Medulla oblongata (tissue), 1 donor: ENCODE measurements around the gene HDAC4.
A peak's percentile ranks its signal among the peaks of the same experiment; 100 is the strongest.
"Not testable (repeated sequence)": the region's sequence is repeated elsewhere in the genome, so short reads cannot be mapped to it uniquely, and the experiment has no call there.

ENCODE experiments used
- DNase-seq: peaks from one replicate; pipeline ENCODE4 v3.0.0-alpha.2; 2015; ENCODE audit errors: extremely low spot score

The HDAC4 gene

DNA sequence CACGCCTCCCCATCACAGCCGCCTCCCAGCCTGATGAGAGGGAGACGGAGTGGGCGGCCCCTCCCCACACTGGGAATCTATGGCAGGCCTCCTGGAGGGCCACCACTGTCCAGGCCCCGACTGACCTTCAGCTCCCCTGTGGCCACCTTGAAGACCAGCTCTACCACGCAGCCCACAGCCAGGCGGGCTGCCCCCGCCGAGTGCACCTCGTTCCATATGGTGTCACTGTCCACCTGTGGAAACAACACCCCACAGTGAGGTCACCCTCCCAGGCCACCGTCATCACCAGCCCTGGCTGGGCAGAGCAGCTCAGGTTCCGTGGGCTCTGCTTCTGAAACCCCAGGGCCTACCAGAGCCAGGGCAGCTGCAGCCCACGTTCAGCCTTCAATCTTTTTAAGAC is 310.9 kb downstream of the HDAC4 start:
- DNase-seq = no peak

DNA sequence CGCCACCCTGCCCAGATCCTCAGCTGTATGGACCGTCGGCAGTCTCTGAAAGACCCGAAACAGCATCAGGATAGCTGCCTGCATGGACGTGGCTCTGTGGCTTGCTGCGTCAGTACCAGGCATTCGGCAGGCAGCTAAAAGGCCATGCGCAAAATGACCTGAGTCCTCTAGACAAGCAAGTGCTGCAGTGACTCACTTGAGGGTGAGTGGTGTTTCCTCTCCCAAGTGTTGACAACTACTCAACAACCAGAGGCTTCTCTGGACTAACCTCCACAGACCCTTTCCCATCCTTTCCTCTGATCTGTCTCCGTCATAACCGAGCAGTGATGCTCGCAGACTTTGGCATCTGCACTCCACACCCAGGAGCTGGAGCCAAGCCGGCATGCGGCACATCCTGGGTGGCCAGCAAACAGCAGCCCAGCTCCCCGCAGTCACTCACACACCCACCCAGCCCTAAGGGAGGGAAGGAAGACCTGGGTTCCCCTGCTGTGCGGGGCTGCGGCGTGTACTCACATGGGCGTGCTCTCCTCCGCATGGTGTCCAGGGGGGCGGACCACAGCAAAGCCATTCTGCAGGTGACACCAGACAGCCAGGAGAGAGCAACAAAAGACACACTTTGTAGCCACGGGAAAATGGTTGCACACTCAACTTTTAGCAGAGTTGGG is 313.6 kb downstream of the HDAC4 start:
- DNase-seq = no peak

- DNase-seq = no peak
Measured at GRCh38 chr2:239086325-239087020, 314.3 kb downstream of the HDAC4 start.

- peak; percentile 75 for DNase-seq
Measured at GRCh38 chr2:239085201-239085992, 315.4 kb downstream of the HDAC4 start.

- DNase-seq = no peak
Measured at GRCh38 chr2:239084007-239084406, 316.8 kb downstream of the HDAC4 start.

GRCh38 chr2:239082425-239082824 is 318.4 kb downstream of the HDAC4 start:
- DNase-seq = no peak

DNA sequence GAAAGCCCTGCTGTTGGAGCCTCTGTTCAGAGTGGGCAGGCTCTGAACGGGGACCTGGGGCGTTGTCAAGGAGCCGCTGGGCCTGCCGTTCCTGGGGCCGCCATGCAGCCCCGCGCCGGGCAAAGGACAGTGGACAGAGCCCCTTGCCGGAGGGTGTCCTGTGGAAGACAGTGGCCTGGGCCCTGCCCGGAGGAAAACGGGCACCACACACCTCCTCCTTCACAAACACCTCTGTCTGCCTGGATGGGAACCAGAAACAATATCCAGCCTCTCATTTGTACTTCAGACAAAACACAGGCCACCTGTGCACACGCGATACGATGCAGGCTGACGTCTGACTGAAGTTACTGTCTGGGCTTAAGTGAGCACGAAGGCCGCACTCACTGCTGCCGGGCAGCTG is 319.2 kb downstream of the HDAC4 start:
- DNase-seq = no peak

DNA sequence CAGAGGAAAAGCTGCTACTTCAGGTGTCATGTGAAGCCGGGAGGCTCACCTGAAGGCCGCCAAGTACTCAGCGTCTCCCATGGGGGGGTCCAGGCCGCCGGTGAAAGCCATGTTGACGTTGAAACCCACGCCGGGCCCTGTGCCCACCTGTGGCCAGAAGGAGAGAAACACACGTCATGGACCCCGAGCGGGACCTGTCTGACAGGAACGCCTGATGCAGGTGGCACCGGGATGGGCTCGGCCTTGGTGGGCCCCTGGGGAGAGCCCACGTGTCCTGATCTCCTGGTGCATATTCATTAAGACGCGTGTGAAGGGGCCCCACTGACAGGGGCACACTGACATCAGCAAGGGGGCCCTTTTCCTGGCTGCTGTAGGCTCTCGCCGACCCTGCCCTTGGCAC is 319.8 kb downstream of the HDAC4 start:
- no peak for DNase-seq

DNA sequence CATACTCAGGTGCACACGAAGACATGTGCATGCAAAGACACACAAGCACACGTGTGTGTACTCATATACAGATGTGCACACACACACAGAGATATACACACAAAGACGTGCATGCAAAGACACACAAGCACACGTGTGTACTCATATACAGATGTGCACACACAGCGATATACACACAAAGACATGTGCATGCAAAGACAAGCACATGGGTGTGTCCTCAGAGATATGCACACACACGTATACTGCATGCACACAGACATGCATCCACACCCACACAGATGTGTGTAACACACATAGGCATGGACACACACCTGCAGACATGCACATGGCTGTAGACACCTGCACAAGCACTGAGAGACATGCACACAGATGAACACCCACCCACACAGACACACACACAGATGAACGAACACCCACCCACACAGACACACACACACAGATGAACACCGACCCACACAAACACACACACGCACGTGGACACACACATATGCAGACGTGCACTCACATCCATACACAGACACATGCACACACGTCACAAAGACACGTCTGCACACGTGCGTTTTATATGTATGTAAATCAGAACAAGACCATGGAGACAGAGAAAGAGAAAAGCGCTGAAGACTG is 321.0 kb downstream of the HDAC4 start:
- DNase-seq = no peak

- DNase-seq = no peak
Measured at GRCh38 chr2:239078128-239078924, 322.5 kb downstream of the HDAC4 start.

GRCh38 chr2:239077260-239077659 is 323.6 kb downstream of the HDAC4 start:
- DNase-seq = no peak

GRCh38 chr2:239075918-239076758 is 324.7 kb downstream of the HDAC4 start:
- DNase-seq = peak; percentile 54

DNA sequence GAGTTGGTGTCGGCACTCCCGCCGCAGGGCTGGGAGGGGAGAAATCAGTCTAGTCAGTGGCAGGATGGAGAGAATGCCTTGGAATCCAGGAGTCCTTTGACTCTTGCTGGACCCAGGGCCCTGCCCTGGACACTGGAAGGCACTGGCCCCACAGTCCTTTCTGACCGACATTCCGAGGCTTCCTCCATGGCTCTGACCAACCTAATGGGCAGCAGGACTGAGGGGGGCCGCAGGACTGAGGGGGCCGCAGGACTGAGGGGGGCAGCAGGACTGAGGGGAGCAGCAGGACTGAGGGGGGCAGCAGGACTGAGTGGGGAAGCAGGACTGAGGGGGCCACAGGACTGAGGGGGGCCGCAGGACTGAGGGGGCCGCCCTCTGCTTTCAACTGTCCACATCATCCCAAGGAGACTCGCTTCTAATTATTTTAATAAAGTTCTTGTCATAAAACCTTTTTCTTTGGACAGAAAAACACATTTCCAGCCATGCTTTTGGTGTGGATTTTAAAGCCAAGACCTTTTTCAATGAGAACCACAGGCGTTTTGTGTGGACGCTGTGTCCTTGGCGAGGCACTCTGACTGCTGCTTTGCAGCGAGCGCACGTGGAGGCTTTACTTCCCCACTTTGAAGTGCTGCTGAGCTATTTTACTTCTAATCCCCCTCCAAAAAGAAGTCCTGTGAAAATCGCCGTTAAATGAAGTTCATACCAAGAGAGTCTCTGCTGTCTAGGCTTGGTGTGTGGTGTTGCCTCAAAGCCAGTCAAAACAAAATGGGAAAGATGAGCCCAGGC is 326.9 kb downstream of the HDAC4 start:
- DNase-seq = no peak

DNA sequence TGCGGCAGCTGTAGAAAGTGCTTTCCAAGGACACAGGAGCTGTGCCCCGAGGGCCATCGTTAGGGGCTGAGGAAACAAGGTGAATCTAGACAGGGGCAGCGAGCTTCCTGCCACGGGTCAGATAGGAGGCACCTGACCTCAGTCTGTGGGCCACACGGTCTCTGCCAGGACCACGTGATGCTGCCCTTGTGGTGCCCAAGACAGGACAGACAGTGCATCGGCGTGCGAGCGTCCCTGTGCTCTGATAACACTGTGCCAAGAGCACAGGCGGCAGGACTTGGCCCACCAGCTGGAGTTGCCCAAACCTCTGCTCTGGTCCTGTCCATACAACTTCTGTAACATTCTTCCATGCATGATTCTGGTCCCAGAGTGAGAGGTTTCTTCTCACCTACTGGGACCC is 327.6 kb downstream of the HDAC4 start:
- DNase-seq = no peak

GRCh38 chr2:239072786-239073185 is 328.0 kb downstream of the HDAC4 start:
- no peak for DNase-seq

DNA sequence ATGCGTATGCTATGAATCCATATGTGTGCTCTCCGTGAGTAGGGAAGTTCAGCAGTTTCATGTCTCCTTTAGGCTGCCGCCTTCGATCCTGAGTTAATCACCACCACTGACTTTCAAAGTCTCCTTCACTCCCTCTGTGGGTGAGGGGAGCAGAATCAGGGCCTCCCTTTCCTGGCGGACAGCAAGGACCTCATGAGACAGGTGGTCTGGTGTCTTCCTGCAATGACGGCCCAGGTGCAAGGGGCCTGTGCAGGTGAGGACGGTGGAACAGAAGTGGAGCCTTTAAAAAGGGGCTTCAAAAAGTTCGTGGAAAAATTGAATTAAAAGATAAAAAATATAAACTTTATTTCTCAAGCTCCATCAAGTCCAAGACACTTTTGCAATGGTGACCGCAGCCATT is 330.4 kb downstream of the HDAC4 start:
- no peak for DNase-seq

GRCh38 chr2:239069362-239070333 is 331.2 kb downstream of the HDAC4 start:
- not testable (repeated sequence) for DNase-seq

- DNase-seq = no peak
Measured at GRCh38 chr2:239068411-239068810, 332.4 kb downstream of the HDAC4 start.
